HEK293 (cell line): ENCODE data around the gene KRTAP10-5.
"Not testable (repeated sequence)": the region's sequence is repeated elsewhere in the genome, so short reads cannot be mapped to it uniquely, and the experiment has no call there.

ENCODE experiments used
- CTCF ChIA-PET: fragments of 350-600 bp; formaldehyde crosslinking; extraction: SDS; loops from one replicate; lab custom pipeline; 2021; ENCODE audit warnings: antibody characterized with exemption; lab: Yijun Ruan, JAX
- POLR2A ChIA-PET: fragments of 300-600 bp; formaldehyde crosslinking; extraction: SDS; loops from one replicate; lab custom pipeline; 2020; ENCODE audit warnings: antibody characterized with exemption, inconsistent platforms; lab: Yijun Ruan, JAX
- H3K27ac ChIP-seq: fragments of 200-500 bp; sonication (Bioruptor generic); 2 replicates; pipeline ENCODE4 v1.5.1; 2014; ENCODE audit warnings: low read depth, low read length, control low read depth, inconsistent platforms; ENCODE audit errors: extremely low read depth
- H3K36me3 ChIP-seq, 2 experiments: fragments of 200-500 bp in 1 of 2; sonication (Bioruptor generic) in 1 of 2; 1 replicate in 1 of 2; 2 replicates in 1 of 2; pipeline ENCODE4 v1.5.1; 2014 to 2017; ENCODE audit warnings: inconsistent platforms in 2 of 2, low read length in 2 of 2; ENCODE audit not compliant: control insufficient read depth in 2 of 2, insufficient read depth in 1 of 2
- H3K4me1 ChIP-seq: fragments of 200-500 bp; sonication (Bioruptor generic); 2 replicates; pipeline ENCODE4 v1.5.1; 2014; ENCODE audit warnings: mild to moderate bottlenecking, low read length, inconsistent platforms; ENCODE audit not compliant: control insufficient read depth, insufficient read depth
- H3K4me3 ChIP-seq: 2 replicates; pipeline ENCODE4 v1.5.1; 2011; ENCODE audit warnings: low read depth, mild to moderate bottlenecking, control low read depth, low read length, moderate library complexity
- H3K9me3 ChIP-seq: fragments of 200-500 bp; sonication (Bioruptor generic); 2 replicates; pipeline ENCODE4 v1.5.1; 2014; ENCODE audit warnings: low read depth, low read length, inconsistent platforms; ENCODE audit not compliant: control insufficient read depth, insufficient read depth
- BCL11B ChIP-seq: fragments of 450-650 bp; formaldehyde crosslinking; IDR thresholded peaks from 2 replicates; pipeline ENCODE4 v1.5.1; 2016; ENCODE audit warnings: low read depth, missing biosample characterization, missing genetic modification characterization
- OVOL3 ChIP-seq: fragments of 450-650 bp; formaldehyde crosslinking; IDR thresholded peaks from 2 replicates; pipeline ENCODE4 v1.5.1; 2016; ENCODE audit warnings: missing biosample characterization, missing genetic modification characterization
- ZFP41 ChIP-seq: fragments of 450-650 bp; formaldehyde crosslinking; IDR thresholded peaks from 2 replicates; pipeline ENCODE4 v1.5.1; 2016; ENCODE audit warnings: missing biosample characterization, missing genetic modification characterization, borderline replicate concordance
- ZIC2 ChIP-seq: fragments of 450-650 bp; formaldehyde crosslinking; IDR thresholded peaks from 2 replicates; pipeline ENCODE4 v1.5.1; 2016; ENCODE audit warnings: missing biosample characterization, missing genetic modification characterization
- ZNF394 ChIP-seq: fragments of 450-650 bp; formaldehyde crosslinking; IDR thresholded peaks from 2 replicates; pipeline ENCODE4 v1.5.1; 2016; ENCODE audit warnings: missing biosample characterization, missing genetic modification characterization, mild to moderate bottlenecking, moderate library complexity, borderline replicate concordance
- ZNF426 ChIP-seq: fragments of 450-650 bp; formaldehyde crosslinking; IDR thresholded peaks from 2 replicates; pipeline ENCODE4 v1.5.1; 2017; ENCODE audit warnings: missing biosample characterization, missing genetic modification characterization, mild to moderate bottlenecking, inconsistent platforms, moderate library complexity
- ZNF664 ChIP-seq: fragments of 450-650 bp; formaldehyde crosslinking; IDR thresholded peaks from 2 replicates; pipeline ENCODE4 v1.5.1; 2016; ENCODE audit warnings: missing biosample characterization, missing genetic modification characterization
- ZNF677 ChIP-seq: fragments of 450-650 bp; IDR thresholded peaks from 2 replicates; pipeline ENCODE4 v1.5.0; 2018; ENCODE audit warnings: missing biosample characterization, mild to moderate bottlenecking, missing genetic modification characterization, moderate library complexity
- ZNF707 ChIP-seq: fragments of 450-650 bp; formaldehyde crosslinking; IDR thresholded peaks from 2 replicates; pipeline ENCODE4 v1.5.1; 2016; ENCODE audit warnings: missing biosample characterization, missing genetic modification characterization
- ZSCAN30 ChIP-seq: fragments of 450-650 bp; IDR thresholded peaks from 2 replicates; pipeline ENCODE4 v1.5.1; 2018; ENCODE audit warnings: missing biosample characterization, mild to moderate bottlenecking, missing genetic modification characterization, moderate library complexity
- TF ChIP-seq, protein P1 (sequence below): fragments of 450-650 bp; formaldehyde crosslinking; IDR thresholded peaks from 2 replicates; pipeline ENCODE4 v1.5.1; 2016; ENCODE audit warnings: missing biosample characterization, missing genetic modification characterization
- TF ChIP-seq, protein P2 (sequence below): fragments of 450-650 bp; formaldehyde crosslinking; IDR thresholded peaks from 2 replicates; pipeline ENCODE4 v1.5.1; 2017; ENCODE audit warnings: missing biosample characterization, mild to moderate bottlenecking, missing genetic modification characterization, moderate library complexity
- TF ChIP-seq, protein P3 (sequence below): fragments of 450-650 bp; IDR thresholded peaks from 2 replicates; pipeline ENCODE4 v1.5.1; 2018; ENCODE audit warnings: missing biosample characterization, missing genetic modification characterization
- TF ChIP-seq, protein P4 (sequence below): fragments of 450-650 bp; formaldehyde crosslinking; IDR thresholded peaks from 2 replicates; pipeline ENCODE4 v1.5.1; 2016; ENCODE audit warnings: missing biosample characterization, missing genetic modification characterization

KRTAP10-5 gene, protein sequence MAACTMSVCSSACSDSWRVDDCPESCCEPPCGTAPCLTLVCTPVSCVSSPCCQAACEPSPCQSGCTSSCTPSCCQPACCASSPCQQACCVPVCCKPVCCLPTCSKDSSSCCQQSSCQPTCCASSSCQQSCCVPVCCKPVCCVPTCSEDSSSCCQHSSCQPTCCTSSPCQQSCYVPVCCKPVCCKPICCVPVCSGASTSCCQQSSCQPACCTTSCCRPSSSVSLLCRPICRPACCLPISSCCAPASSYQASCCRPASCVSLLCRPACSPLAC

DNA sequence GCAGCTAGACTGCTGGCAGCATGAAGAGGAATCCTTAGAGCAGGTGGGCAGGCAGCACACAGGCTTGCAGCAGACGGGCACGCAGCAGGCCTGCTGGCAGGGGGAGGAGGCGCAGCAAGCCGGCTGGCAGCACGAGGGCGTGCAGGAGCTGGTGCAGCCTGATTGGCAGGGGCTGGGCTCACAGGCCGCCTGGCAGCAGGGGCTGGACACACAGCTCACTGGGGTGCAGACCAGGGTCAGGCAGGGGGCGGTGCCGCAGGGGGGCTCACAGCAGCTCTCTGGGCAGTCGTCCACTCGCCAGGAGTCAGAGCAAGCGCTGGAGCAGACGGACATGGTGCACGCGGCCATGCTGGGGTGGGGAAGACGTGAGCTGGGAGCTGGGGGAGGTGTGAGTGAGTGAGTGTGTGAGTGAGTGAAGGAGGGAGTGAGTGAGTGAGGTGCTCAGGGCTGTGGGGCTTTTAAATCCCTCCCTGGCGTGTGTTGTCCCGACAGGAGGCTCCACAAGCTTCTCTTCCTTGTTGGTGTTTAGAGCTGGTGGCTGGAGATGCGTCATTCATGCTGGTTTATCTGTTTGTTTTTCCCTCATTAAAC lies at the start of gene KRTAP10-5:
Gene KRTAP10-5 (minus strand): TSS at position 374 of the 591 bp plus-strand sequence. CDS start 26 bp downstream, at position 348.
- peak; percentile 76 for TF ChIP-seq ZIC2 (tag by site-specific recombination)
- CTCF ChIA-PET: interaction anchor here (0.6 to 1.1 kb wide), 2 partner anchors 213 to 549 kb away, joined by 4 to 5 read pairs; no protein-coding TSS in a partner anchor
- H3K4me1 ChIP-seq, POLR2A ChIA-PET, H3K9me3 ChIP-seq, H3K36me3 ChIP-seq, H3K4me3 ChIP-seq, H3K27ac ChIP-seq: not testable (repeated sequence)

DNA sequence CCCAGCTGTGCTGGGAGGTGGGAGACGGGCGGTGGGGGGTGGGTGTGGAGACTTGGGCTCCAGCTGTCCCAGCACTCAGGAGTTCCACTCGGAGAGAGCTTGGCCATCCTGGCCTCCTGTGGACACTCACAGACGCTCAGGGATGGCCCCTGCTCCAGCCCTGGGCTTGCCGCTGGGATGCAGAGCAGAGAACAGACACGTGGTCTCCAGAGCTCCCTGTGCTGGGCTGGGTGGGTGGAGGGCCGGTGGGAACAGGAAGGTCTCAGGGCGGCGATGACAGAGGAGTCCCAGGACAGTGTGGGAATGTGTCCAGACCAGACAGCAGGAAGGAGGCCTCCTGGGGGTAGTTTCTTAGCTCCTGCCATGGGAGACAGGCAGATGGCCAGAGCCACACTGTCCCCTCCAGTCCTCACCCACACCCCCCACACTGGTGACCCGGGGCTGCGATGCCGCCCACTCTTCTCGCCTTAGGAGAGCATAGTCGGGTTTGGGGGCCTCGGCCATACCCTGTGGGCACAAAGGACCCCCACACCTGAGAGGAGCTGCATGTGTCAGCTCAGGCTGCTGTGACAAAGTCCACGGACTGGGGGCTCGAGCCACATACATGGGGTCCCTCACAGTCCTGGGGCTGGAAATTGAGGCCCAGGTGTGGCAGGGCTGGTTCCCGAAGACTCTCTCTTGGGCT lies 48.4 kb upstream of the KRTAP10-5 start:
- Histone ChIP-seq H3K27ac (no peak overlapping the region), H3K9me3 (no peaks in the 10 kb centered on the region), H3K4me3 (no peak overlapping the region), H3K36me3 (no peaks in the 10 kb centered on the region), H3K4me1 (no peaks in the 10 kb centered on the region)
- ChIA-PET POLR2A (no interaction called here), CTCF (no interaction called here)
- TF ChIP-seq ZNF707 (tag by site-specific recombination): no peak
- TF ChIP-seq ZFP41 (tag by site-specific recombination): no peak
- TF ChIP-seq ZNF677 (tag by site-specific recombination): no peak
- TF ChIP-seq OVOL3 (tag by site-specific recombination): no peak

DNA sequence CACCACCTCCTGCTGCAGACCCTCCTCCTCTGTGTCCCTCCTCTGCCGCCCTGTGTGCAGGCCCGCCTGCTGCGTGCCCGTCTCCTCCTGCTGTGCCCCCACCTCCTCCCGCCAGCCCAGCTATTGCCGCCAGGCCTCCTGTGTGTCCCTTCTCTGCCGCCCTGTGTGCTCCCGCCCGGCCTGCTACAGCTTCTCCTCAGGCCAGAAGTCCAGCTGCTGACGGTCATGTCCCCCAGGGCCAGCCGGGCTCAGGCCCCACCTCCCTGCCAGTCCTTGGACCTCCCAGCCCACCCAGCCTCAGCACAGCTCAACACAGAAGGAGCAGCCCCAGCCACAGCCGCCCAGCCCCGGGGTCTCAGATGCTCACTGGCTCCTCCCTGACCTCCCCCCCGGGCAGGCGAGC lies 47.4 kb upstream of the KRTAP10-5 start:
- H3K27ac ChIP-seq, H3K36me3 ChIP-seq, CTCF ChIA-PET, H3K4me1 ChIP-seq, POLR2A ChIA-PET, H3K9me3 ChIP-seq, H3K4me3 ChIP-seq: not testable (repeated sequence)

DNA sequence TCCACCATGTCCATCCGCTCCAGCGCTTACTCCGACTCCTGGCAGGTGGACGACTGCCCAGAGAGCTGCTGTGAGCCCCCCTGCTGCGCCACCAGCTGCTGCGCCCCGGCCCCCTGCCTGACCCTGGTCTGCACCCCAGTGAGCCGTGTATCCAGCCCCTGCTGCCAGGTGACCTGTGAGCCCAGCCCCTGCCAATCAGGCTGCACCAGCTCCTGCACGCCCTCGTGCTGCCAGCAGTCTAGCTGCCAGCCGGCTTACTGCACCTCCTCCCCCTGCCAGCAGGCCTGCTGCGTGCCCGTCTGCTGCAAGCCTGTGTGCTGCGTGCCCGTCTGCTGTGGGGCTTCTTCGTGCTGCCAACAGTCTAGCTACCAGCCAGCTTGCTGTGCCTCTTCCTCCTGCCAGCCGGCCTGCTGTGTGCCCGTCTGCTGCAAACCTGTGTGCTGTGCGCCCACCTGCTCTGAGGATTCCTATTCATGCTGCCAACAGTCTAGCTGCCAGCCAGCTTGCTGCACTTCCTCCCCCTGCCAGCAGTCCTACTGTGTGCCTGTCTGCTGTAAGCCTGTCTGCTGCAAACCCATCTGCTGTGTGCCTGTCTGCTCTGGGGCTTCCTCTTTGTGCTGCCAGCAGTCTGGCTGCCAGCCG lies 46.9 kb upstream of the KRTAP10-5 start:
- TF ChIP-seq ZIC2 (tag by site-specific recombination): 0 out of 2 replicates have a peak, but pooled peaks have one; percentile 25
- POLR2A ChIA-PET: not testable (repeated sequence)

DNA sequence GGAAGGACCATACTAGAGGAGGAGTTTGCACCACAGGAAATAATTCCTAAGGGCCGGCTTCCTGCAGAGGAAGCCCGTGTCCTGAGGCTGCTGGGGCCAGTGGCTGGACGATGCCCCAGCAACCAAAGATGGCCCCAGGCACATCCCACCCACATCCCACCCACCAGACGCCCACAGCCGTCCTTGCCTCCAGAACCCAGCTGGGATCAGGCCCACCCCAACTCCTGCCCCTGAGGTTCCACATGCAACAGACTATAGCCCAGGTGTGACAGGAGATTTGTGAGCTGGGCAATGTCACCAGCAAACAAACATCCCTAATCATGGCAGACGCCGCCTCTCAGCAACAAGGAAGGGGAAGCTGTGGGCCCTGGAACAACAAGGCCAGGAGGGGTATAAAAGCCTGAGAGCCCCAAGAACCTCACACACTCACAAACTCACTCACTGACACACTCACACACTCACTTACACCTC lies 46.3 kb upstream of the KRTAP10-5 start, which contains the start of gene KRTAP10-9:
Gene KRTAP10-9 (plus strand): TSS at position 421 of the 471 bp plus-strand sequence. CDS start 79 bp downstream, outside the sequence.
- ChIA-PET CTCF (no interaction called here), POLR2A (no interaction called here)
- Histone ChIP-seq H3K36me3 (no peaks in the 10 kb centered on the region), H3K9me3 (no peaks in the 10 kb centered on the region), H3K4me3 (no peak within 1 kb of the TSS), H3K4me1 (no peaks in the 10 kb centered on the region), H3K27ac (no peak within 1 kb of the TSS)
- TF ChIP-seq, protein P1, sequence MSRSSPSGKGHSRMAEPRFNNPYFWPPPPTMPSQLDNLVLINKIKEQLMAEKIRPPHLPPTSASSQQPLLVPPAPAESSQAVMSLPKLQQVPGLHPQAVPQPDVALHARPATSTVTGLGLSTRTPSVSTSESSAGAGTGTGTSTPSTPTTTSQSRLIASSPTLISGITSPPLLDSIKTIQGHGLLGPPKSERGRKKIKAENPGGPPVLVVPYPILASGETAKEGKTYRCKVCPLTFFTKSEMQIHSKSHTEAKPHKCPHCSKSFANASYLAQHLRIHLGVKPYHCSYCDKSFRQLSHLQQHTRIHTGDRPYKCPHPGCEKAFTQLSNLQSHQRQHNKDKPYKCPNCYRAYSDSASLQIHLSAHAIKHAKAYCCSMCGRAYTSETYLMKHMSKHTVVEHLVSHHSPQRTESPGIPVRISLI: no peak
- TF ChIP-seq, protein P2, sequence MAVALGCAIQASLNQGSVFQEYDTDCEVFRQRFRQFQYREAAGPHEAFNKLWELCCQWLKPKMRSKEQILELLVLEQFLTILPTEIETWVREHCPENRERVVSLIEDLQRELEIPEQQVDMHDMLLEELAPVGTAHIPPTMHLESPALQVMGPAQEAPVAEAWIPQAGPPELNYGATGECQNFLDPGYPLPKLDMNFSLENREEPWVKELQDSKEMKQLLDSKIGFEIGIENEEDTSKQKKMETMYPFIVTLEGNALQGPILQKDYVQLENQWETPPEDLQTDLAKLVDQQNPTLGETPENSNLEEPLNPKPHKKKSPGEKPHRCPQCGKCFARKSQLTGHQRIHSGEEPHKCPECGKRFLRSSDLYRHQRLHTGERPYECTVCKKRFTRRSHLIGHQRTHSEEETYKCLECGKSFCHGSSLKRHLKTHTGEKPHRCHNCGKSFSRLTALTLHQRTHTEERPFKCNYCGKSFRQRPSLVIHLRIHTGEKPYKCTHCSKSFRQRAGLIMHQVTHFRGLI: no peak
- TF ChIP-seq BCL11B (tag by site-specific recombination): no peak
- TF ChIP-seq ZNF394 (tag by site-specific recombination): no peak
- TF ChIP-seq ZNF426 (tag by site-specific recombination): no peak
- TF ChIP-seq, protein P3, sequence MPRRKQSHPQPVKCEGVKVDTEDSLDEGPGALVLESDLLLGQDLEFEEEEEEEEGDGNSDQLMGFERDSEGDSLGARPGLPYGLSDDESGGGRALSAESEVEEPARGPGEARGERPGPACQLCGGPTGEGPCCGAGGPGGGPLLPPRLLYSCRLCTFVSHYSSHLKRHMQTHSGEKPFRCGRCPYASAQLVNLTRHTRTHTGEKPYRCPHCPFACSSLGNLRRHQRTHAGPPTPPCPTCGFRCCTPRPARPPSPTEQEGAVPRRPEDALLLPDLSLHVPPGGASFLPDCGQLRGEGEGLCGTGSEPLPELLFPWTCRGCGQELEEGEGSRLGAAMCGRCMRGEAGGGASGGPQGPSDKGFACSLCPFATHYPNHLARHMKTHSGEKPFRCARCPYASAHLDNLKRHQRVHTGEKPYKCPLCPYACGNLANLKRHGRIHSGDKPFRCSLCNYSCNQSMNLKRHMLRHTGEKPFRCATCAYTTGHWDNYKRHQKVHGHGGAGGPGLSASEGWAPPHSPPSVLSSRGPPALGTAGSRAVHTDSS (tag by site-specific recombination): no peak
- no peak for TF ChIP-seq ZSCAN30 (tag by site-specific recombination)
- TF ChIP-seq ZNF677 (tag by site-specific recombination): no peak
- TF ChIP-seq, protein P4, sequence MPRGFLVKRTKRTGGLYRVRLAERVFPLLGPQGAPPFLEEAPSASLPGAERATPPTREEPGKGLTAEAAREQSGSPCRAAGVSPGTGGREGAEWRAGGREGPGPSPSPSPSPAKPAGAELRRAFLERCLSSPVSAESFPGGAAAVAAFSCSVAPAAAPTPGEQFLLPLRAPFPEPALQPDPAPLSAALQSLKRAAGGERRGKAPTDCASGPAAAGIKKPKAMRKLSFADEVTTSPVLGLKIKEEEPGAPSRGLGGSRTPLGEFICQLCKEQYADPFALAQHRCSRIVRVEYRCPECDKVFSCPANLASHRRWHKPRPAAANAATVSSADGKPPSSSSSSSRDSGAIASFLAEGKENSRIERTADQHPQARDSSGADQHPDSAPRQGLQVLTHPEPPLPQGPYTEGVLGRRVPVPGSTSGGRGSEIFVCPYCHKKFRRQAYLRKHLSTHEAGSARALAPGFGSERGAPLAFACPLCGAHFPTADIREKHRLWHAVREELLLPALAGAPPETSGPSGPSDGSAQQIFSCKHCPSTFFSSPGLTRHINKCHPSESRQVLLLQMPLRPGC: no peak
- no peak for TF ChIP-seq ZNF664 (tag by site-specific recombination)

More for the DNA sequence above, 46.9 kb upstream of the KRTAP10-5 start:
- H3K9me3 ChIP-seq, H3K4me1 ChIP-seq, CTCF ChIA-PET, H3K27ac ChIP-seq, H3K36me3 ChIP-seq, H3K4me3 ChIP-seq: not testable (repeated sequence)
